Activated effector memory CD4-positive, alpha-beta T cell treated with anti-CD3 and anti-CD28 coated beads, Interleukin-2, amount 50 U/mL, for 16 hours (primary cell): ENCODE data around the gene ITGB4.

Experiments
- DNase-seq: peaks from one replicate; pipeline ENCODE4 v3.0.0-alpha.2; 2020

ITGB4 gene

DNA sequence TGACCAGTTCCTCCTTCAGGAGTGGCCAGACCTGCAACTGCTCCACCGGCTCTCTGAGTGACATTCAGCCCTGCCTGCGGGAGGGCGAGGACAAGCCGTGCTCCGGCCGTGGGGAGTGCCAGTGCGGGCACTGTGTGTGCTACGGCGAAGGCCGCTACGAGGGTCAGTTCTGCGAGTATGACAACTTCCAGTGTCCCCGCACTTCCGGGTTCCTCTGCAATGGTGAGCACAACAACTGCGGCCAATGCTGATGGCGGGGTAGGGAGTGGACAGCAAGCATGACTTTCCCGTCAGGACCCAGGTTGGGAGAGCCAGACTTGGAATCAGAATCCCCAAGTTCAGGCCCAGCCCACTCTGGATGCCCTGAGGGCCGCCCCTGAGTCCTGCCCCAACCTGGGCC lies 12.2 kb downstream of the ITGB4 start:
- DNase-seq, result no peak

DNA sequence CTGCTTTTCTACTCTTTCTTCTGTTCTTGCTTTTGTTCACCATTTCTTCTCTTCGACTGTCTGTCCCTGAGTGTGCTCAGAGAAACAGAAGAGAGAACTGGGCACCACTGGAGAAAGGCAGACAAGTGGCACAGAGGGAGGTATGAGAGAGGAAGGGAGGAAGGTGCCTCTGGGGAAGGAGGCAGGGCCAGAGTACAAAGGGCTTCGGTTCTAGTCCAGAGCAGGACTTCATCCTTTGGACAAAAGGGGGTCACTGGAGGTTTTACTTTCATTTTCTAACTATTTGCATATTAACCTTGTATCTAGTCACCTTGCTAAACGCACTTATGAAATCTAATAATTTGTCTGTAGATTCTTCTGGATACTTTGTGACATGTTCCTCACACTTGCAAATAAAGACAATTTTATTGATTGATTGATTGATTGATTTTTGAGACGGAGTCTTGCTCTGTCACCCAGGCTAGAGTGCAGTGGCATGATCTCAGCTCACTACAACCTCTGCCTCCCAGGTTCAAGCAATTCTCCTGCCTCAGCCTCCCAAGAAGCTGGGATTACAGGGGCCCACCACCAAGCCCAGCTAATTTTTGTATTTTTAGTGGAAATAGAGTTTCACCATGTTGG lies 13.5 kb downstream of the ITGB4 start:
- DNase-seq, result no peak

DNA sequence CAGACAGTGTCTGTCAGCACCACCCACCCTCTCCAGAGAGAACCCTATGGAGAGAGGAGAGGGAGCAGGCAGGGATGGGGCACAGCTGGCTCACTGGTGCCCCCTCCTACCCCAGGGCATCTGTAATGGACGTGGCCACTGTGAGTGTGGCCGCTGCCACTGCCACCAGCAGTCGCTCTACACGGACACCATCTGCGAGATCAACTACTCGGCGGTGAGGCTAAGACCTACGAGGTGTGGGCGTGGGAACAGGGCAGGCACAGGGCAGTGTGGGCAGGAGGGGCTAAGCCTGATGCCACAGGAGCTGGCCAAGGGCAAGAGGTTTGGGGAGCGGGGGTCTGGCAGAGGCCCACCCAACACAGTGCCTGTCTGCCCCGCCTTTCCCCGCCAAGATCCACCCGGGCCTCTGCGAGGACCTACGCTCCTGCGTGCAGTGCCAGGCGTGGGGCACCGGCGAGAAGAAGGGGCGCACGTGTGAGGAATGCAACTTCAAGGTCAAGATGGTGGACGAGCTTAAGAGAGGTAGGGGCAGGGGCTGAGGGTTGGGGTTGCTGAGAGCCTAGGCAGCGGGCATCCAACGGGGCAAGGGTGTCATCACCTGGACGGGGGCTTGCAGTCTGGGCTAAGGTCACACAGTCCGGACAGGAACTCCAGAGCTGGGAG lies 15.0 kb downstream of the ITGB4 start:
- no peak for DNase-seq

DNA sequence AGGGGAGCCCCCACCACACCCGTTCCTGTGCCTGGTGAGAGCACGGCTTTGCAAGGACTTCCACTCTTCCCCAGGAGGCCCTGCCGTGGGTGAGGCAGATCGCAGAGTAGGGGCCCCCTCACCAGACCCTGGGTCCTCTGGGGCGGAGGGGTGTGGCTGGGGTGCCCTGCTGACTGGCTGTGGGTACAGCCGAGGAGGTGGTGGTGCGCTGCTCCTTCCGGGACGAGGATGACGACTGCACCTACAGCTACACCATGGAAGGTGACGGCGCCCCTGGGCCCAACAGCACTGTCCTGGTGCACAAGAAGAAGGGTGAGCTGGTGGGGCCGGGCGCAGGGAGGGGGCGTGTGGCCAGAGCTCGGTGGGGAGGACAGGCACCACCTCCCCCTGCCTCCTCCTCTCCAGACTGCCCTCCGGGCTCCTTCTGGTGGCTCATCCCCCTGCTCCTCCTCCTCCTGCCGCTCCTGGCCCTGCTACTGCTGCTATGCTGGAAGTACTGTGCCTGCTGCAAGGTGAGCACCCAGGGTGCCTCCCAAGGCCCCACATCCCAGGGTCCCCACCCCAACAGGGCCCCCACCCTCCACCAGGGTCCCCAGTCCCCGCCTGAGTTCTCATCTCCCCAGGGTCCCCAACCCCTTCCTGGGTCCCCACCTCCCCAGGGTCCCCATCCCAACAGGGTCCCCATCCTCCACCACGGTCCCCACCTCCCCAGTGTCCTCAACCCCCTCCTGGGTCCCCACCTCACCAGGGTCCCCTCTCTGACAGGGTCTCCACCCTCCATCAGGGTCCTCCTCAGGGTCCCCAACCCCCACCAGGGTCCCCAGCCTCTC lies 16.1 kb downstream of the ITGB4 start:
- DNase-seq, result no peak

DNA sequence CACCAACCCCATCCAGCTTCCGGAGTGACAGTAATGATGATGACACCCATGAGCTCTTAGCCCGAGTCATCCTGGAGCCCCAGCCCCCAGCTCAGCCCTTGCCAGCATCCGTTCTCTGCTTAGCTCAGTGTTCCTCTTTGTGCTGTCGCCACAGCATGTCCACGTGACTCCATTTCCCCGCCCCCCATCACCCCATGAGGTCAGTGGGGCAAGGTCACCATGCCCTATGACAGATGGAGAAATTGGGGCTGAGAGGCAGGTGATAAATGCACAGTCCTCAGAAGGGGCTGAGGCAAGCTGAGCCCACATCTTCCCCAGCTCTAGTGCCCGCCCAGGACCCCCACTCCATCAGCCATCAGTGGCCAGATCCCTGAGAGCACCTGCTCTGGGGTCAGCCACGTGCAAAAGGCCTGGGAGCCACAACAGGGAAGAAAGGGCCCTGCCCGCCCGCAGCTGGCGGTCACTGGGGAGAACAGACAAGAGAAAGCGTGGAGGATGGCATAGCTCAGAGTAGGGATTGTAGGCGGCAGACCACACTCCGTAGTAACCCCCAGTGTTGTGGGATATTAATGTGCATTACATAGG lies 17.1 kb downstream of the ITGB4 start:
- DNase-seq, result no peak

DNA sequence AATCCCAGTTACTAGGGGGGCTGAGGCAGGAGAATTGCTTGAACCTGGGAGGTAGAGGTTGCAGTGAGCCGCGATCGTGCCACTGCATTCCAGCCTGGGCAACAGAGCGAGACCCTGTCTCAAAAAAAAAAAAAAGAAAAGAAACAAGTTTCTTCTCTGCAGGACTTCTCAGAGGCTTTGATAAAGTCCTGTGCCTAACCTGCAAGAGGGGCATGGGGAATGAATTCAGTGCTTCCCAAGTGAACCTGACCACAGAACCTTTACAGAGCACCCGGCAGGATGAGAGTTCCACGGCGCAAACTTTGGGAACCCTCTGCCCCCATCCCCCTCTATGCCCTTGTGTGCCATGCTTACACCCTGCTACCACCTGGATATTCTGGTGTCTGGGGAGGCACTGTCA lies 17.9 kb downstream of the ITGB4 start:
- no peak for DNase-seq

DNA sequence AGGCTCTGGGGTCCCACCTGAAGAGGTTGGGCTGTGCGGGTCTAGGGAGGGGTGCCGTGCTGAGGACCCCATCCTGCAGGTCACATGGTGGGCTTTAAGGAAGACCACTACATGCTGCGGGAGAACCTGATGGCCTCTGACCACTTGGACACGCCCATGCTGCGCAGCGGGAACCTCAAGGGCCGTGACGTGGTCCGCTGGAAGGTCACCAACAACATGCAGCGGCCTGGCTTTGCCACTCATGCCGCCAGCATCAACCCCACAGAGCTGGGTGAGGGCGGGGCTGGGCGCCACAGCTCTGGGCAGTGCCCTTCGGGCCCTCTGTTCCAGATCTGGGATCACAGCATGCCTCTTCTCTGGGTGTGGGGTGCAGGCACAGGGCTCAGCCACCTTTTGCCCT lies 18.5 kb downstream of the ITGB4 start:
- DNase-seq, result no peak

DNA sequence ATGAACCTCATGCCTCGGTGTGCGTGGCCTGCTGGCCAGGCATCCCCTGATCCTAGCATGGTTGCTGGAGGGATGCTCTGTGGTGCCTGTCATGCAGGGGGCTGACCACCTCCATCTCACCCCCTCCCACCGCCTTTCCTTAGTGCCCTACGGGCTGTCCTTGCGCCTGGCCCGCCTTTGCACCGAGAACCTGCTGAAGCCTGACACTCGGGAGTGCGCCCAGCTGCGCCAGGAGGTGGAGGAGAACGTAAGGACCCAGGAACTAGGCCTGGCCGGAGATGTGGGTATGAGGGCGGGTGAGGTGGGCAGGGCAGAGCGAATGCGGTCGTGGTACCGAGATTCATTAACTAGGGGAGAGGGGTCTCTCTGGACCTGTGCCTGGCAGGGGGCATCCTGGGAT lies 19.0 kb downstream of the ITGB4 start:
- DNase-seq, result no peak

DNA sequence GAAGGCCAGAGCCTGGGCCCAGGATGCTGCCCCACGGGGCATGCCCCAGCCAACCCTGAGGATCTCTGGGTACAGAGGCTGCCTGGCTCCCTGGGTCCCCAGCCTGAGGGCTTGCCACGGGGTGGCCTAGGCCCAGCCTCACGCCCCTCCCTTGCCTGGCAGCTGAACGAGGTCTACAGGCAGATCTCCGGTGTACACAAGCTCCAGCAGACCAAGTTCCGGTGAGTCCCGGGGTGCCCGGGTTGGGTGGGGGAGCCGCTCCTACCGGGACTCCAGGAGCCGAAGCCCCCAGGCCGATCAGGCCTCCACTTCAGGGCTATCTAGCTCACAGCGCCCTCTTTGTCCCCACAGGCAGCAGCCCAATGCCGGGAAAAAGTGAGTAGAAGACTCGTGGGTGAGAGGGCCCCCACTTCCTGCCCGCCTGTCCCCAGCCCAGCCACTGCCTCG lies 19.4 kb downstream of the ITGB4 start:
- DNase-seq, result no peak

DNA sequence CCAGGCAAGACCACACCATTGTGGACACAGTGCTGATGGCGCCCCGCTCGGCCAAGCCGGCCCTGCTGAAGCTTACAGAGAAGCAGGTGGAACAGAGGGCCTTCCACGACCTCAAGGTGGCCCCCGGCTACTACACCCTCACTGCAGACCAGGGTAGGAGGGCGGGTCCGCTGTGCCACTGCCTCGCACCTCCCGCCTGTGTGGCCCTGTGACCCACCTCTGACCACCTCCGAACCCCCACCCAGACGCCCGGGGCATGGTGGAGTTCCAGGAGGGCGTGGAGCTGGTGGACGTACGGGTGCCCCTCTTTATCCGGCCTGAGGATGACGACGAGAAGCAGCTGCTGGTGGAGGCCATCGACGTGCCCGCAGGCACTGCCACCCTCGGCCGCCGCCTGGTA lies 21.1 kb downstream of the ITGB4 start:
- no peak for DNase-seq

DNA sequence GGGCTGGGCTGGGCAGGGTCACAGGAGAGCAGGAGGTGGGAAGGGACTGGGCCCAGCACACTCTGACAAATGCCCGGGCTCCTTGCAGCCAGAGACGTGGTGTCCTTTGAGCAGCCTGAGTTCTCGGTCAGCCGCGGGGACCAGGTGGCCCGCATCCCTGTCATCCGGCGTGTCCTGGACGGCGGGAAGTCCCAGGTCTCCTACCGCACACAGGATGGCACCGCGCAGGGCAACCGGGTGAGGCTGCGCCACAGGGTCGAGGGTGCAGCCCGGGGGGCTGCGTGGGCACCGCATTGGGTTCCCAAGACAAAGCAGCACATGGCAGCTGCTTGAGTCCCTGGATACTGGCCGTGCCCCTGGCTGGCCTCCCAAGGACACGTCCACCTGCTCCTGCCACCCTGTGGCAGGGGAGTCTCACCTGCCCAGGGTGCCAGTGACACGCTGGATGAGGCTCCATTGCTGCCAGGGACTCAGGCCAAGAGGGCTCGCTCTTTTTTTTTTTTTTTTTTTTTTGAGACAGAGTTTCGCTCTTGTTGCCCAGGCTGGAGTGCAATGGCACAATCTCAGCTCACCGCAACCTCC lies 22.5 kb downstream of the ITGB4 start:
- no peak for DNase-seq

DNA sequence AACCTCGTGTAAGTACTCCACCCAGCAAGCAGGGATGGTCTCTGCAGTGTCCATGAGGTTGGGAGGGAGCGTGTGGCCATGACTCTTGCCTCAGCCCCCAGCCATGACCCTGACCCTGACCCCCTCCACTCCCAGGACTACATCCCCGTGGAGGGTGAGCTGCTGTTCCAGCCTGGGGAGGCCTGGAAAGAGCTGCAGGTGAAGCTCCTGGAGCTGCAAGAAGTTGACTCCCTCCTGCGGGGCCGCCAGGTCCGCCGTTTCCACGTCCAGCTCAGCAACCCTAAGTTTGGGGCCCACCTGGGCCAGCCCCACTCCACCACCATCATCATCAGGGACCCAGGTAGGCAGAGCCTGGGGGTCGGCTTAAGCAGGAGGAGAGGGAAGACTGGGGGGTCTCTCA lies 27.4 kb downstream of the ITGB4 start:
- DNase-seq, result no peak

DNA sequence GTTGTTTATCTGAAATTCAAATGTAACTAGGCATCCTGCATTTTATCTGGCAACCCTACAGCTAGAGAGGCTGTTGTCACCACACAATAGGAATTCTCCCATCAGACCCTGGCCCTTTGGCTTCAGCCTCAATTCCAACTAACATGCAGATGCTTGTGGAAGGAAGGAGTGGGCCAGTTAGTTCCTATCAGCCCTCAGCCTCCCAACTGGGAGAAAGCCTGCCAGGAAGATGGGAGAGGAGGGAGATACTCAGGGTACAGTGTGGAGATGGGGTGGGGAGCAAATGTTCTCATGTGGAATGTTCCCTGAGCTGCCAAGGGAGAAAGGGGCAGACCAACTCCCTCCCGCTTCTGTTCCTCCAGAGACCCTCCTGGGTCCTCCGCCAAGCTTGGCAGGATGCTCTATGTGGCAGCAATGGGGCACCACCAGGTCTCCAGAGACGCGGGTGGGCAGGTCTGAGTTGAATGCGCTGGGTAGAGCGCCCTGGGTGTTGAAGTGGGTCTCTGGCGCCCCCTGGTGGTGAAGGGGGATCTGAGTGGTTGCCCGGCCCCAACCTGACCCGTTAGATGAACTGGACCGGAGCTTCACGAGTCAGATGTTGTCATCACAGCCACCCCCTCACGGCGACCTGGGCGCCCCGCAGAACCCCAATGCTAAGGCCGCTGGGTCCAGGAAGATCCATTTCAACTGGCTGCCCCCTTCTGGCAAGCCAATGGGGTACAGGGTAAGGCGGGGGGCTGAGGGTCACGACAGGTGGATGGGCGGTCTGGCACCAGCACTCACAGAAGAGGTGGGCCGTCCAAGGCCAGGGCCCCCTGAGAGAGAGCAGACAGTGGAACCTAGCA lies 28.5 kb downstream of the ITGB4 start:
- peak; percentile 96 for DNase-seq

DNA sequence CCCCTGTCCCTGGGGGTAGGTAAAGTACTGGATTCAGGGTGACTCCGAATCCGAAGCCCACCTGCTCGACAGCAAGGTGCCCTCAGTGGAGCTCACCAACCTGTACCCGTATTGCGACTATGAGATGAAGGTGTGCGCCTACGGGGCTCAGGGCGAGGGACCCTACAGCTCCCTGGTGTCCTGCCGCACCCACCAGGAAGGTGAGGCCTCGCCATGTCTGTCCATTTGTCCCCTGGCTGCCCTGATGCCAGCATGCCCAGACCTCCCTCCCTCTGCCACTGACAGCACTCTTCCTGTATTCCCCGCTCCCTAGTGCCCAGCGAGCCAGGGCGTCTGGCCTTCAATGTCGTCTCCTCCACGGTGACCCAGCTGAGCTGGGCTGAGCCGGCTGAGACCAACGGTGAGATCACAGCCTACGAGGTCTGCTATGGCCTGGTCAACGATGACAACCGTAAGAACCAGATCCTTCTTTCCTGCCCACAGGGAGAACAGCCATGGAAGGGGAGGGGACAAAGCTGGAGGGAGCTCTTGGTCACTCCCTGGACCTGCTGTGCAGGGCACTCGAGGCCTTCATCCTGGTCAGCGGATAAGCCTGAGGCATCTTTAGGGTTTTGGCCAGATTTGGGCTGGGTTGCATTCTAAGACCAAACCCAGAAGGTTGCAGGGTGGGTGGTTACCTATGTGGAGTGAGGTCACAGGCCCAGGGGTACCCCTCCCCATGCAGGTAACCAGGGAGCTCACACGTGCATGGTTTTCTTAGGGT lies 29.6 kb downstream of the ITGB4 start:
- DNase-seq, result no peak

DNA sequence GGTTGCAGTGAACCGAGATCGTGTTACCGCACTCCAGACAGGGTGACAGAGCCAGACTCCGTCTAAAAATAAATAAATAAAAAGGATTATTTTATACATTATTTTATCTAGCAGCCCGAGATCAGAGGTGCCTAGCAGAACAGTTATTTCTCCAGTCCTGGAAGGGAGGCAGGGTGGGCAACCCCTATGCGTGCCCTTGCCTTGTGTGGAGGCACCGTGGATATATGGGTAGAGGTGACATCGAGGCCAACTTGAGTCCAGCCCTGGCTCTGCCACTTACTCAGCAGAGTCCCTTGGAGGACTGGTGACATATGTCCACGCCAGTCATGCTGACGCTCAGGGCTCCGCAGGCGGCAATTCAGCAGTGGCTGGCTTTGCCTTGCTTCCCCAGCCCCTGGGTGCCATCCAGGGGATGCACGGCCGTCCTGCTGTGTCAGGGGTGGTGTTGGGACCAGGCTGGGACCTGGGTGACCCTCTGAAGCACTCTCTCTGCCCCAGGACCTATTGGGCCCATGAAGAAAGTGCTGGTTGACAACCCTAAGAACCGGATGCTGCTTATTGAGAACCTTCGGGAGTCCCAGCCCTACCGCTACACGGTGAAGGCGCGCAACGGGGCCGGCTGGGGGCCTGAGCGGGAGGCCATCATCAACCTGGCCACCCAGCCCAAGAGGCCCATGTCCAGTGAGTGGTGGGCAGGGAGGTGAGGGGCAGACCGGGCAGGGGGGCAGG lies 30.6 kb downstream of the ITGB4 start:
- no peak for DNase-seq

DNA sequence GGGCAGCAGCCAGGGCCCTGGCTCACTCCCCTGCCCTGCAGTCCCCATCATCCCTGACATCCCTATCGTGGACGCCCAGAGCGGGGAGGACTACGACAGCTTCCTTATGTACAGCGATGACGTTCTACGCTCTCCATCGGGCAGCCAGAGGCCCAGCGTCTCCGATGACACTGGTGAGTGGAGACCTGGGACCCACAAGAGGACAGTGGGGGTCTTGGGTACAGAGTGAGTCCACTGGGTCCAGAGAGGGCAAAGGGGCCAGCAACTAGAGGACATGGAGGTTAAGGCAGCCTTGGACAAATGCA lies 31.1 kb downstream of the ITGB4 start:
- DNase-seq, result no peak

DNA sequence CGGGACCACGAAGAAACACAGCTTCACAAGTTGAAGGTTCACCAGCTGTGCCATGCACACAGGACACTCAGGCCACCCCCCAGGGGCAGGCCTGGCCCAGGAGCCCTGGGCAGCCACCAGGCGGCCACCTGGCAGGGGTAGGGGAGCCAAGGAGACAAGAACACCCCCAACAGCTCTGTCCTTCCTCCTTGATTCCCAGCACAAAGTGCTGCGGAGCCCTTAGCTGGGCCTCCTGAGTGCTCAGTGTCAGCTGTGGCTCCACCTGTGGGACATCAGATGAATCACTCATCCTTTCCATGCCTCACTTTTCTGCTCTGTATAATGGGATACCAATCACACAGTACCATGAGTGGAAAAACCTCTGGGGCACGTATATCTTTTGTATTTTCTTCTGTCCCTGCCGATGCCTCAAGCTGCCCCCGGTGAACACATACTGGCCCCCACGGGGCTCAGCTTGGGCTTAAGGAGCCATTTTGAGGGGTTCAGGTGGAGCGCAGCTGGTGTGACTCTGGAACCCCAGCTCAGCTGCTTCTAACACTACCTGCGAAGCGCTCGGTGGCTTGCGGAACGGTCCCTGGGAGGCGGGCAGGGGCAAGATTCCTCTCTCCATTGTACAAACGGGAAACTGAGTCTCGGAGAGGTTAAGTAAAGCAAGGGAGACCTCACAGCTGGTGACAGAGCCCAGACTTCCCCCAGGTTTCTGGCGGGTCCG lies 31.7 kb downstream of the ITGB4 start:
- no peak for DNase-seq

DNA sequence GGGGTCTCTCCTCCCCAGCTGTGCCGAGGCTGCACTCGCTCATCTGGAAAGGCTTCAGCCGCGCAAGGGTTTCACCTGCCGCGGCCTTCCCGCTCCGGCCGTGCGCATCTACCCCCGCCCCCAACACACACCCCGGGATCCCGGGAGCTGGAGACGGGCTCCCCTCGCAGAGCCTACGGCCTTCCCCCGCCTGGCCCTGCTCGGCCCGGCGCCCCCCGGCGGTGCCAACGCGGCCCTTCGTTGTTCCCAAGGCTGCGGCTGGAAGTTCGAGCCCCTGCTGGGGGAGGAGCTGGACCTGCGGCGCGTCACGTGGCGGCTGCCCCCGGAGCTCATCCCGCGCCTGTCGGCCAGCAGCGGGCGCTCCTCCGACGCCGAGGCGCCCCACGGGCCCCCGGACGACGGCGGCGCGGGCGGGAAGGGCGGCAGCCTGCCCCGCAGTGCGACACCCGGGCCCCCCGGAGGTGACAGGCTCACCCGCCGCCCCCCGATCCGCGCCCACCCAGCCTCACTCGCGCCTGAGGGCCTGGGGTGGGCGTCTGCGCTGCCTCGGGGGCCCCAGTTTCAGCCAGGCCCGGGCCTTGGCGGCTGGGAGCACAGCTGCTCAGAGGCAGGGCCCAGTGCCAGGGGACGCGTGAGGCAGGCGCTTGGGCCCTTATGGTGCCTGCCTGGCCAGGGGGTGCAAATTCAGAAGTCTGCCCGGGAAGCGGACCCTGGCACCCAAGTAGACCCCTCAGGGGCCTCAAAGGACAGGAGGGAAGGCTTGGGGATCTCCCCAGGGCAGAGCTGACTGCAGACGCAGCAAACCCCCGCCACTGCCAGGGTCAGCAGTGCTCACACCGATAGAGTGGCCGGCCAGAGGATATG lies 32.5 kb downstream of the ITGB4 start:
- DNase-seq, result peak; percentile 90
